ENCODE data around the gene CASP3. TPM values are rescaled to one million over a fixed set of nuclear protein-coding genes. Genes with fewer than 3 reads are reported as not detected.

The CASP3 gene
- total and polyA plus RNA-seq, 9 of the 15 experiments (the other 6 are each of a cell fraction or from before 2014, with no cell fraction given): 17.6 to 40.1 (median 31.8) TPM

DNA sequence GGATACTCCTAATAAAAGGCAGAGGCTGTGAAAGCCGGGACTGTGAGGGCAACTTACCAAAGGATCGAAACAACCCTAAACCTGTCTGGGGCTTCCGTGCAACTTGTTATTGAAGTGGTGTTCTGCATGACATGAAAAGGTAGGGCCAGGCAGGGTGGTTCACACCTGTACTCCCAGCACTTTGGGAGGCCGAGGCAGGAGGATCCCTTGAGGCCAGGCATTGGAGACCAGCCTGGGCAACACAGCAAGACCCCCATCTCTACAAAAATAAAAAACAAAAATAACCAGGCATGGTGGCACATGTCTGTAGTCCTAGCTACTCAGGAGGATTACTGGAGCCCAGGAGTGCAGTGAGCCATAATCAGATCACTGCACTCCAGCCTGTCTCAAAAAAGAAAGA lies 12.3 kb downstream of the CASP3 start:
- in situ Hi-C loops (cut with MboI): no loop called here
- no peak overlapping the region for H3K4me2 ChIP-seq (ENCODE audit: insufficient read depth, low read length)
- H4K20me1 ChIP-seq (replicated peaks; ENCODE audit: control insufficient read depth, insufficient read depth, low read length): no peaks in the 10 kb centered on the region
- no peaks in the 10 kb centered on the region for H3K4me1 ChIP-seq (replicated peaks in 1 of 2; ENCODE audit: control insufficient read depth in 2 of 2, insufficient read depth in 2 of 2, low read length in 2 of 2)
- 67% methylated on average over 4 of the region's 4 CpGs for WGBS (ENCODE audit: insufficient coverage, low coverage, missing lambda C conversion rate)
- ChIA-PET CTCF (ENCODE audit: low intra/inter-chr PET ratio) (no interaction called here), POLR2A (interaction anchor here (0.7 kb wide), 1 partner anchor 9 kb away, joined by 3 read pairs; no protein-coding TSS in a partner anchor)
- H3K4me3 ChIP-seq: no peak overlapping the region
- no TSS peak for BruUV-seq (replicated peaks)
- DNase-seq (ENCODE audit: extremely low read depth in 1 of 4, low spot score in 3 of 4): no peak
- peaks cover 20% of the 10 kb centered on the region for H3K79me2 ChIP-seq (ENCODE audit: control insufficient read depth, insufficient read depth, low read length)
- H3K9ac ChIP-seq (ENCODE audit: insufficient read depth in 1 of 2, low read depth in 2 of 2, low read length in 2 of 2): no peak overlapping the region
- H3K27me3 ChIP-seq (ENCODE audit: control insufficient read depth in 2 of 2, insufficient read depth in 2 of 2, low read length in 2 of 2): no peaks in the 10 kb centered on the region
- no peaks in the 10 kb centered on the region for H3K9me1 ChIP-seq (ENCODE audit: control insufficient read depth, insufficient read depth, low read length)
- no peak for ATAC-seq
- intact Hi-C loops (cut with micrococcal nuclease): no loop called here
- H3K36me3 ChIP-seq (ENCODE audit: control insufficient read depth, insufficient read depth, low read length): peaks cover 65% of the 10 kb centered on the region
- FAIRE-seq: no peak
- no peaks in the 10 kb centered on the region for H3K9me3 ChIP-seq (replicated peaks; ENCODE audit: control insufficient read depth, insufficient read depth, low read depth, low read length)
- no peak overlapping the region for H3K27ac ChIP-seq (ENCODE audit: extremely low read depth, low read depth, low read length)
- H2AFZ ChIP-seq (ENCODE audit: low read depth, low read length): no peak overlapping the region
- no peak for TF ChIP-seq RNF2 (IDR thresholded peaks at IDR 0.05)
- TF ChIP-seq, protein P1, sequence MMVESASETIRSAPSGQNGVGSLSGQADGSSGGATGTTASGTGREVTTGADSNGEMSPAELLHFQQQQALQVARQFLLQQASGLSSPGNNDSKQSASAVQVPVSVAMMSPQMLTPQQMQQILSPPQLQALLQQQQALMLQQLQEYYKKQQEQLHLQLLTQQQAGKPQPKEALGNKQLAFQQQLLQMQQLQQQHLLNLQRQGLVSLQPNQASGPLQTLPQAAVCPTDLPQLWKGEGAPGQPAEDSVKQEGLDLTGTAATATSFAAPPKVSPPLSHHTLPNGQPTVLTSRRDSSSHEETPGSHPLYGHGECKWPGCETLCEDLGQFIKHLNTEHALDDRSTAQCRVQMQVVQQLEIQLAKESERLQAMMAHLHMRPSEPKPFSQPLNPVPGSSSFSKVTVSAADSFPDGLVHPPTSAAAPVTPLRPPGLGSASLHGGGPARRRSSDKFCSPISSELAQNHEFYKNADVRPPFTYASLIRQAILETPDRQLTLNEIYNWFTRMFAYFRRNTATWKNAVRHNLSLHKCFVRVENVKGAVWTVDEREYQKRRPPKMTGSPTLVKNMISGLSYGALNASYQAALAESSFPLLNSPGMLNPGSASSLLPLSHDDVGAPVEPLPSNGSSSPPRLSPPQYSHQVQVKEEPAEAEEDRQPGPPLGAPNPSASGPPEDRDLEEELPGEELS (CRISPR knock-in tag; IDR thresholded peaks at IDR 0.05; ENCODE audit: borderline replicate concordance): no peak
- TF ChIP-seq, protein P2, sequence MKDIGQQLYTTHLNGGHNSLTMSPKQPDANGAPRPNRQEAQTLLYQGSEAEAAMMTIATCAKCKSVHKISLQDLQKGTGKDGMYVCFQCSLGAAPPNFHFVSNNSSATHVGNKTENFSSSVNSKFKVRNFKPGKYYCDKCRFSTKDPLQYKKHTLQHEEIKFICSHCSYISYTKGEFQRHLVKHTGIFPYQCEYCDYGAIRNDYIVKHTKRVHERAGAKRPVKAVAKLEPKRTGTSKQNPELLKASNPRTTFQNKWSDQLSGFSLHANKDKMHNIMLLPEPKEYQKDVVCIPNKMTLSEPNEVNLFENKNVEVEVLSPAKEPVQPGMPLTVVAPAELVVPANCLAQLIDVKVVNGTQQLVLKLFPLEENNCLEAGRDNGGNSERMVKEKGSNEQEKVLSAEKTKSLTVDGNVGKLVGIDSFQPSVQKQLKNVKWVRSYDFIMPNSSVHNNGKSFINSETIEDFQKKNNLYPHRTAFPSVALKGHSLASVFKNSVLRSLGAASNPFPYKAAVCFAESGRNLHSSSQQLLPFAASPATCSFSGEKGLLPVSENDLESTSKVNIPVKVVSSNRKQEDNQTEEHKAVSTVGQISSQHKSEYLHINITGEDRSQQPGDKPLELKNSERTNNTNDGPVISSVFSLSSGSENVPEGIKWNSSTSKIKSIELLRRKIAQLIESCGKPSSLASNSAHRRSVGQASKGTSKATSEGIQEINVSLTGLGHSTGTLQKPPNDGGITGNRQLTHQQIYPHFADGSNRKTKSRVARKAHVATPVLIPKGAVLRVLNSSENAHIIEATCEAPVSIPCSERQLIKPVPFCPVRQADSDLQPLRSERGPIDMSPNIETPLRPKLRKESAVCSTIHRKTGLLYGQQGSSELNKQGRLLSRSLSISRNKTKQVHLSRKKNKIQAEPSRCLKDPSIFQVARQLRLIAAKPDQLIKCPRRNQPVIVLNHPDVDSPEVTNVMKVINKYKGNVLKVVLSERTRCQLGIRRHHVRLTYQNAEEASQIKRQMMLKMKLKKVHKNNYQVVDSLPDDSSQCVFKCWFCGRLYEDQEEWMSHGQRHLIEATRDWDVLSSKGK (CRISPR knock-in tag; IDR thresholded peaks at IDR 0.05): no peak
- TF ChIP-seq CBX2 (IDR thresholded peaks at IDR 0.05; ENCODE audit: insufficient read depth, low read length, poor library complexity, severe bottlenecking): no peak
- no peak for TF ChIP-seq ZNF444 (CRISPR knock-in tag; IDR thresholded peaks at IDR 0.05)
- no peak for TF ChIP-seq NR2C2 (CRISPR knock-in tag; IDR thresholded peaks at IDR 0.05)
- TF ChIP-seq NR2C2 (tag; IDR thresholded peaks at IDR 0.05): no peak
- TF ChIP-seq MTF1 (CRISPR knock-in tag; IDR thresholded peaks at IDR 0.05; ENCODE audit: borderline replicate concordance): no peak
- no peak for TF ChIP-seq ZNF354B (CRISPR knock-in tag; IDR thresholded peaks at IDR 0.05)
- no peak for TF ChIP-seq NR2C1 (IDR thresholded peaks at IDR 0.05)
- no peak for TF ChIP-seq NR2C1 (tag; IDR thresholded peaks at IDR 0.05)
- TF ChIP-seq TBL1XR1 (IDR thresholded peaks at IDR 0.05; ENCODE audit: low read length in 2 of 2): no peak
- TF ChIP-seq EP300 (IDR thresholded peaks at IDR 0.05; ENCODE audit: low read length): no peak
- TF ChIP-seq, protein P3, sequence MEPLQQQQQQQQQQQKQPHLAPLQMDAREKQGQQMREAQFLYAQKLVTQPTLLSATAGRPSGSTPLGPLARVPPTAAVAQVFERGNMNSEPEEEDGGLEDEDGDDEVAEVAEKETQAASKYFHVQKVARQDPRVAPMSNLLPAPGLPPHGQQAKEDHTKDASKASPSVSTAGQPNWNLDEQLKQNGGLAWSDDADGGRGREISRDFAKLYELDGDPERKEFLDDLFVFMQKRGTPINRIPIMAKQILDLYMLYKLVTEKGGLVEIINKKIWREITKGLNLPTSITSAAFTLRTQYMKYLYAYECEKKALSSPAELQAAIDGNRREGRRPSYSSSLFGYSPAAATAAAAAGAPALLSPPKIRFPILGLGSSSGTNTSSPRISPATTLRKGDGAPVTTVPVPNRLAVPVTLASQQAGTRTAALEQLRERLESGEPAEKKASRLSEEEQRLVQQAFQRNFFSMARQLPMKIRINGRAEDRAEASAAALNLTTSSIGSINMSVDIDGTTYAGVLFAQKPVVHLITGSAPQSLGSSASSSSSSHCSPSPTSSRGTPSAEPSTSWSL (CRISPR knock-in tag; IDR thresholded peaks at IDR 0.05; ENCODE audit: borderline replicate concordance): no peak
- TF ChIP-seq ESRRB (CRISPR knock-in tag; IDR thresholded peaks at IDR 0.05; ENCODE audit: borderline replicate concordance): no peak
- no peak for TF ChIP-seq ZNF707 (CRISPR knock-in tag; conservative IDR thresholded peaks at IDR 0.05)
- no peak for TF ChIP-seq NCOA4 (IDR thresholded peaks at IDR 0.05; ENCODE audit: partially characterized antibody)
- TF ChIP-seq, protein P4, sequence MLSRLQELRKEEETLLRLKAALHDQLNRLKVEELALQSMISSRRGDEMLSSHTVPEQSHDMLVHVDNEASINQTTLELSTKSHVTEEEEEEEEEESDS (CRISPR knock-in tag; IDR thresholded peaks at IDR 0.05): no peak
